Gastroesophageal sphincter (tissue), 3 donors: ENCODE measurements around the gene RXFP1.

Experiments
- EP300 ChIP-seq: sonication (generic); formaldehyde crosslinking; IDR thresholded peaks from one replicate; pipeline ENCODE4 v1.6.1; 2017; ENCODE audit warnings: antibody characterized with exemption, mild to moderate bottlenecking
- POLR2A ChIP-seq, 2 donors: fragments of 450-650 bp; IDR thresholded peaks; one replicate each; pipeline ENCODE4 v1.6.1; 2017; ENCODE audit warnings: antibody characterized with exemption in 2 of 2, mild to moderate bottlenecking in 2 of 2, moderate library complexity in 1 of 2
- POLR2AphosphoS5 ChIP-seq: sonication (generic); formaldehyde crosslinking; IDR thresholded peaks from one replicate; pipeline ENCODE4 v1.6.1; 2017; ENCODE audit warnings: antibody characterized with exemption
- TF ChIP-seq, protein P1 (sequence below), 4 experiments: fragments of 200-600 bp in 2 of 4; fragments of 450-650 bp in 2 of 4; sonication (generic) in 1 of 4; IDR thresholded peaks; one replicate each; pipeline ENCODE4 v1.5.1; 2017 to 2019; ENCODE audit warnings: antibody characterized with exemption in 4 of 4, mild to moderate bottlenecking in 2 of 4, moderate library complexity in 2 of 4

DNA sequence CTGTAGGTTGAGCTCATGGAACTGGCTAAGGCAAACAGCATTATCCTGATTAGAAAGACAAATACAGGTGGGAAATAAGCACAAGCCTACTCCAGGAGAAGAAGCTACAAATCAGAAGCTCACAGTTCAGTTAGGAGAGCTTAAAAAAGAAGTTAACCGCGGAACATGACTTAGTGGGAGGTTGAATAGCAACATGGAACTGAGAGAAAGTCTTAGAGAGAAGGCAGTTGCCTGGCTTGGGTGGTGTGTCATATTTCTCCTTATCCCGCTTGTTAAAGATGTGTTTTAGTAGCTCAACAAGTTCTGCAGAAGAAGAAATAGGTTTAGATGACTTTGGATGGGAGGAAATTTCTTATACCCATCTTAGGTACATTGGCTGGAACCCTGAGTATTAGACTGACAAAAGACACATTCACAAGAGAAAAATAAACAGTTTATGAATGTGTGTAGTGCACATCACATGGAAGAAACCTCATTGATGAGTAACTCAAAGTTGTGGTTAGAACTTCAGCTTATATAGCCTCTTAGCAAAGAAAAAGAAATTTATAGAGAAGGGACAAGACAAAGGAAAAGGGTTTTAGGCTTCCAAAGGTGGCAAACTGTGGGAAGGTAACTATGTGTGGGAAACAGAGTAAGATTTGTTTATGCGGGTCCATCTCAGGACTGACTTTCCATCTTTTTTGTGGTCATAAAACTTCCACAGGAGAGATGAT is 37.4 kb upstream of the RXFP1 start:
- TF ChIP-seq, protein P1, sequence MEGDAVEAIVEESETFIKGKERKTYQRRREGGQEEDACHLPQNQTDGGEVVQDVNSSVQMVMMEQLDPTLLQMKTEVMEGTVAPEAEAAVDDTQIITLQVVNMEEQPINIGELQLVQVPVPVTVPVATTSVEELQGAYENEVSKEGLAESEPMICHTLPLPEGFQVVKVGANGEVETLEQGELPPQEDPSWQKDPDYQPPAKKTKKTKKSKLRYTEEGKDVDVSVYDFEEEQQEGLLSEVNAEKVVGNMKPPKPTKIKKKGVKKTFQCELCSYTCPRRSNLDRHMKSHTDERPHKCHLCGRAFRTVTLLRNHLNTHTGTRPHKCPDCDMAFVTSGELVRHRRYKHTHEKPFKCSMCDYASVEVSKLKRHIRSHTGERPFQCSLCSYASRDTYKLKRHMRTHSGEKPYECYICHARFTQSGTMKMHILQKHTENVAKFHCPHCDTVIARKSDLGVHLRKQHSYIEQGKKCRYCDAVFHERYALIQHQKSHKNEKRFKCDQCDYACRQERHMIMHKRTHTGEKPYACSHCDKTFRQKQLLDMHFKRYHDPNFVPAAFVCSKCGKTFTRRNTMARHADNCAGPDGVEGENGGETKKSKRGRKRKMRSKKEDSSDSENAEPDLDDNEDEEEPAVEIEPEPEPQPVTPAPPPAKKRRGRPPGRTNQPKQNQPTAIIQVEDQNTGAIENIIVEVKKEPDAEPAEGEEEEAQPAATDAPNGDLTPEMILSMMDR (IDR thresholded peaks at IDR 0.05), result no peak
- TF ChIP-seq EP300, result no peak
- TF ChIP-seq POLR2AphosphoS5, result no peak
- TF ChIP-seq POLR2A (IDR thresholded peaks at IDR 0.05), result no peak
